Activated CD4-positive, CD25-positive, alpha-beta regulatory T cell treated with anti-CD3 and anti-CD28 coated beads, Interleukin-2, amount 50 U/mL, for 16 hours (primary cell): ENCODE results near the gene FRRS1.
"Not testable (repeated sequence)": the region's sequence is repeated elsewhere in the genome, so short reads cannot be mapped to it uniquely, and the experiment has no call there.

Experiments
- DNase-seq: peaks from one replicate; pipeline ENCODE4 v3.0.0-alpha.2; 2020; ENCODE audit warnings: low read depth, low spot score

Gene FRRS1

GRCh38 chr1:99764909-99765308 is 1.5 kb downstream of the FRRS1 start:
- DNase-seq, result no peak

DNA sequence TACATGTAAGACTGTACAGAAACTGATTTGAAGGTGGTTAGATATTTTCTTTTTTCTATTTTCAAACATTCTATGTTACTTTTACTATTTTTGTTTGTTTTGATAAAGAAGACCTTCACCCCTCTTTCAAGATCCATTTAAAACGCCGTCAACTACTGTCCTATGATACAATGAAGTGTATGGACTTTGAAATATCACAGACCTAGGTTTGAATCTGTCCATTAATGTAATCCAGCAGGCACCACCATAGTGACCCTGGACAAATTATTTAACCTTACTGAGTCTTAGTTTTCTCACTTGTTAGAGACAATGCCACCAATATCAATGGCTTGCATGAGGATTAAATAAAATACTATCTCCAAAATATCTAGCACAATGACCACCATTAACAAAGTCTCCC is 2.0 kb downstream of the FRRS1 start:
- no peak for DNase-seq

- DNase-seq, result no peak
Measured at GRCh38 chr1:99763956-99764355, 2.5 kb downstream of the FRRS1 start.

DNA sequence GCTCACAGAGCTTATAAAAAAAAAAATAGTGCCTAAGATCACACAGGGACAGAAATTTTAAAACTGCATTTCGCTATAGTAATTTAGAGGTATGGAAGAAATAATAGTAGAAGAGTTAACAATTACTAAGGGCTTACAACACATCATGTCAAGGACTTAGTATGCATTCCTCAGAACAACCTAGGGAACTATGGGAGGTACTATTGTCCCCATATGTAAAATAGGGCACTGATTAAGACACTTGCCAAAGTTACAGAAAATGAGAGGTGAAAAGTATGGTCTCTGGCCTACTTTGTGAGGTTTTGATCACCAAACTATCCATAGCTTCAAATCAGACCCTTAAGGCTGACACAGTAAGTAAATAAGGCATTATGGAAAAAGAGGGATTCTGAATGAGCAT is 4.7 kb downstream of the FRRS1 start:
- DNase-seq, result no peak

DNA sequence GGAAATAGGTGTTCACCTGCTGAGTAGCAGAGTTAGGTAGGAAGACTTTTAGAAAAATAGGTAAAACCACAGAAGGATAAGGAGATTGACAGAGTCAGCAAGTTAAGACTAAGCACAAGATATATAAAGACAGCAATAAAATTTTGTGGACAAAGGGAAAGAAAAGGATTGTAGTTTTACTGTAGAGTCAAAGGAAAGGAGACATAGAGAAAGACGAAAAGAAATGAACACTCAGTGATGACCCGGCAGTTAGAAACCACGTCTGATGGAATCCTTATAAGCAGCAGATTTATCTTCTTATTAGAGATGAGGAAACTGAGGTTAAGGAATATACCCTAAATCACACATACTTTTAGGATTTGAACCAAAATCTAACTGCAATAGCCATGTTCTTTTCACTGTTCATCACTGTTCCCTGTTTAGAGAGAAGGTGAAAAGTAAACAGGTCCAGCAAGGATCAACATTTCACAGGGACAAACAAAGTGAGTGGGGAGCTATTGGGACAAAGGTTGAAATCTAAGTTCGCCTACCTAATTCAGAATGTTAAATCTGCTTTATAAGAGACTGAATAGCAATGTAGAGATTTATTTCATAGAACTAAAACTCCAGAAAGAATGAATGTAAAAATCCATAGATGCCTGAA is 6.8 kb downstream of the FRRS1 start:
- DNase-seq, result no peak

GRCh38 chr1:99758686-99759517 is 7.5 kb downstream of the FRRS1 start:
- not testable (repeated sequence) for DNase-seq

DNA sequence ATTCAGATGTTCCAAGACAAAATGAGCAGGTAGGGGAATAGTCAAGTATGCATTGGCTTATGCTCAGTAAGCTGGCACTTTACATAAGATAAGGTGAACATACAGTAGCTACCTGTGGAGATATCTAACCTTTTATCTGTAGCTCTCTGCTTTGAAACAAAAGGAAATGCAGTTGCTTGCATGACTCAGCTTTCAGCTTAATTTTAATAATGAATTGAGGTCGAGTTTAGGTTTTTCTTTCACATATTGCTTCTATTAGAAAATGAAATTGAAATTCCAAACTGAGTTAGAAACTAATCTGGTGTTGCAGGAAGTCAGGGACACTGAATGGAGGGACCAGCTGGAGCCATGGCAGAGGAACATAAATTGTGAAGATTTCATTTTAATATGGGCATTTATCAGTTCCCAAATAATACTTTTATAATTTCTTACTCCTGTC is 8.3 kb downstream of the FRRS1 start:
- no peak for DNase-seq

DNA sequence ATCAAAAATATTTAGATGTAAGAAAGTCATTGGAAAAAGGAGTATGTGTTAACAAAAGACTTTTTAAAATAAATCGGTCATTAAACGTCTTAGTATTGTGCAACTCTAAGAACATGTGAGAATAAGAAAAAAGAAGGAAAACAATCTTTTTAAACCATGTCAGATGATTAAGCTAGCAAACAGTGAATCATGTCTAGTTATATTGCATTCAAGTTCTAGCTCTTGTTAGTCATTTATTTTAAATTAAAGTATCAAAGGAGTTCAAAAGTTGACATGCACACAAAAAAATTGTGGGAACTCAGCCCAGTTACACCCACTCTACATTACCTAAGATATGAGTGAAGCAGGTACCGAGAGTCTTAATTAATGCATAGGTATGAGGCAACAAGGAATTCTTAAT is 9.8 kb downstream of the FRRS1 start:
- no peak for DNase-seq

DNA sequence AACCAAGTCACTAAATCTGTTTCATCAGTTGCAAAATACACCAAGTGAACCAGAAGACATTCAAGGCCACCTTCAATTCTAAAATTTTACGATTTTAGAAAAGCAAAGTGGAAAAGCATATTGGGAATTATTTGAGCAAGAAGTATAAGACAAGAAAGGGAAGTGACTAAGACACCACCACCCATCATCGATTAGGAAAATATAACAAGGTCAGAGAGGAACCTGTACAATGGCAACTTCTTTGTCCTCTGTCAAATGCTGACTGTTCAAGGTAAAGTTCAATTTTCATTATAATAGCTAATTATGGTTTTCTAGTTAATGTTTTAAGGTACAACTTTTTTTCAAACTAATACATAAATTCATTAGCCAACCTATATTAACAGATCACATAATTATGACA is 10.8 kb downstream of the FRRS1 start:
- no peak for DNase-seq

DNA sequence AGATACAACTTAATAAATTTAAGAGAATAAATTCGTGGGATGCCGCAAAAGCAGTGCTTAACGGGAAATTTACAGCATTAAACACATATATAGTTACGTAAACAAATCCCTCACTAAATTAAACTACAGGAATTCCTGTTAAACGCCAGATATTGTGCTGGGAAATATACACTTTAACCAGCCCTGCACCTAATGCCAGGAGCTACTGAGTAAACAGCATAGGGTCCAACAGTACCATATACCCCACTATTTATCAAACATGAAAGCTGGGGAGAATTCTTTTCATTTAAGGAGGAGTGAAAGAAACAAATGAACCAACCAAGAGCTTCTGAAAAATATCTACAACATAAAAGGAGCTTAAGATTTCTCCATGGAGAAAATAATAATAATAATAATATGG is 11.7 kb downstream of the FRRS1 start:
- no peak for DNase-seq

GRCh38 chr1:99754055-99754626 is 12.3 kb downstream of the FRRS1 start:
- DNase-seq, result no peak

- DNase-seq, result no peak
Measured at GRCh38 chr1:99751877-99752504, 14.4 kb downstream of the FRRS1 start.

DNA sequence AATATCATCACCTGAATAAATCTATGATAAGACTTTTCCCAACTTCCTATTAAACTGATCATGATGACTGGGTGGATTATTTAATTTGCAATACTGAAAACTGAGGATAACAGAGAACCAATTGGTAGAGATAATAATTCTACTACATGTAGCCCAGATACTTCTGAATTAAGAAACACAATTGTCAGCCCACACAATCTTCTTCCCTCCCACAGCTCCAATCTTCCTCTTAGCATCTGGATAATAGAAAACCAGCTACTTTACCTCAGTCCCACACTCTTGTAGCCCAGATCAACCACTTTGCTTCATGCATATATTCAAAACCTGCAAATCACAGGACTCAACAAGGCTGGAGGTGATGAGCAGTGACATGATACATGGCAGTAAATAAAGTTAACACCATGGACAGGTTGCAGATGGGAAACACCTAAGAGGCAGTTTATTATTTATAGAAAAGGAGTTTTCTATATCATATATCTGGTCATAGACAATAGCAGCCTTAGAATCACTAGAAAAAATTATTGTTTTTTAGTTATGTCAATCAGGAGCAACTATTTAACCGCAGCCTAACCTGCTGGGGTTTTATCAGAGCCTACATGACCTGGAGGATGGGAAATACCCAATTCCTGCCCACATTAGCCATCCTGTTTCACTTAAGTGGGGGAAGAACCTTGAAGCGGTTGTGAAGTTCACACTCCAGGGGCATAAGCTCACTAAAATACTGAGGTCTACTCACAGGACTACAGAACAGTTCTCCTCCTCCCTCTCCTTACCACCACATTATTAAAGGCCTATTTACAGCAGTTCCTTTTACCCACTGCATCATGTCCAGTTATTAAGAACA is 16.7 kb downstream of the FRRS1 start:
- no peak for DNase-seq

- DNase-seq, result no peak
Measured at GRCh38 chr1:99748419-99748818, 18.0 kb downstream of the FRRS1 start.

DNA sequence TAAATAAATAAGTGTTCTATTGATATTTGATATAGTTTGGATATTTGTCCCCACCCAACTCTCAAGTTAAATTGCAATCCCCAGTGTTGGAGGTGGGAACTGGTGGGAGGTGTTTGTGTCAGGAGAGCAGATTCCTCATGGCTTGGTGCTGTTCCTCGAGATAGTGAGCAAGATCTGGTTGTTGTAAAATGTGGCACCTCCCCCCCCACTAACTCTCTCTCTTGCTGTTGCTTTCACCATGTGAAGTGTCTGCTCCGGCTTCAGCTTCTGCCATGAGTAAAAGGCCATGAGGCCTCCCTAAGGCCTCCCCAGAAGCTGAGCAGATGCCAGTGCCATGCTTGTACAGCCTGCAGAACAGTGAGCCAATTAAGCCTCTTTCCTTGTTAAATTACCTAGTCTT is 20.8 kb downstream of the FRRS1 start:
- no peak for DNase-seq

GRCh38 chr1:99745061-99745460 is 21.4 kb downstream of the FRRS1 start:
- no peak for DNase-seq

DNA sequence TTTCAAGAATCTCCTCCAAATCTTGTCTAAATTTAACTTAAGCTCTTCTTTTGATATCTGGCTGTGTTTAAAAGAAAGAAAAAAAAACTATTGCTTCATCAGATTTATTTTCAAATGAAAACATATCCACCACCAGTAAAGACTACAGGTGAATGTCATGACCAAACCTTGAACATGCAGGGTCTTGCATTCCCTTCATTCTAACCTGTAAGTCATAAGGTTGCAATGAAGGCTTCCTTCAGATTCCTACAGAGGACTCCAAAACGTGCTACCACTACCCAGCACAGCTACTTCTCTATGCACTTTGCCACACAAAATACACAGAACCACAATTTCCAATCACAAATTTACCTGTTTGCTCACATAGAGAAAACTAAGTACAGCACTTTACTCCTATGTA is 26.3 kb downstream of the FRRS1 start:
- DNase-seq, result no peak

DNA sequence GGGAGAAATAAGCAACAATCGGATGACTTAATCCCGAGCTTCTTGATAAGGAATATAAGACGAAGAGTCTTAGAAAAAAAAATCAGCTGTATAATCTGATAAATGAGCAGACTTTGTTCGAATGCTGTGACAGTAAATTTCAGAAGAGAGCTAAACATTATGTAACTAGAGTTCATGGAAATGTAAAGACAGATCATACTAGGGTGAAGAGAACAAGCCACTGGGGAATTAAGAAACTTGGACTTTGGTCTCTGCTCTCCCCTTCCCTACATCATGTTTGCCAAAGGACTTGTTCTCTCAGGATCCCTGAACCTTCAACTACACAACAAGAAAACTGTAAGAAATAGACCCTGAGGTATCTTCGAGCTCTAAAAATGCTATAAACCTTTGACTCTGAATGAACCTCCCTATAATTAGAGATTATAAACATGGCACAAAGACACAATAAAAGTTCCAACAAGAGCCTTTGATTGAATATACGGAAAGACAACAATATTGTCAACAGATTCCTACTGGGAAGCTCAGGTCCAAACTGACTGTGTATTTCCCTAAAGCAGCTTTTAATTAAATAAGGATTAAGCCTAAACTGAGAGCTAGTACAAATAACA is 27.5 kb downstream of the FRRS1 start:
- no peak for DNase-seq

- DNase-seq, result no peak
Measured at GRCh38 chr1:99737016-99737415, 29.4 kb downstream of the FRRS1 start.

GRCh38 chr1:99735852-99736251 is 30.6 kb downstream of the FRRS1 start:
- no peak for DNase-seq

- no peak for DNase-seq
Measured at GRCh38 chr1:99731384-99731783, 35.1 kb downstream of the FRRS1 start.
